Measurements from ENCODE around the gene STXBP5. TPM values are rescaled to one million over a fixed set of nuclear protein-coding genes. Genes with fewer than 3 reads are reported as not detected.
A peak's percentile ranks its signal among the peaks of the same experiment; 100 is the strongest.
"Not testable (repeated sequence)": the region's sequence is repeated elsewhere in the genome, so short reads cannot be mapped to it uniquely, and the experiment has no call there.

STXBP5 gene
- total RNA-seq, 1 donor from 2014 or later: 26.9 TPM

DNA sequence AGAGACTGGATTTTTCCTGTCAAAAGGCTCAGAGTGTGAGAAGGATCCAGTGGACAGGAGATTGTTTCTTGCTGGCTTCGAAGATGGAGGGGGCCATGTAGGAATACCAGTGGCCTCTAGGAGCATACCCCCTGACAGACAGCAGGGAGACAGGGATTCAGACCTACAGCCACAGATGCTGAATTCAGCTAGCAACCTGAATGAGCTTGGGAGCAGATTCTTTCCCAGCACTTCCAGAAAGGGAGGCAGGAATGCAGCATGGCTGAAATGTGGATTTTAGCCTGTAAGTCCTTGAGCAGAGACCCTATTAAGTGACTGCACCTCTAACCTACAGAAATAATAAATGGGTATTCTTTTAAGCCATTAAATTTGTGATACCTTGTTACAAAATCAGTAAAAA is 44.6 kb downstream of the STXBP5 start:
- H3K9me3 Mint-ChIP-seq (ENCODE audit: unreplicated experiment): no peaks in the 10 kb centered on the region
- DNase-seq (ENCODE audit: low spot score): no peak
- H3K36me3 Mint-ChIP-seq (ENCODE audit: low read depth, unreplicated experiment): peaks cover 48% of the 10 kb centered on the region
- TF ChIP-seq, protein P1, sequence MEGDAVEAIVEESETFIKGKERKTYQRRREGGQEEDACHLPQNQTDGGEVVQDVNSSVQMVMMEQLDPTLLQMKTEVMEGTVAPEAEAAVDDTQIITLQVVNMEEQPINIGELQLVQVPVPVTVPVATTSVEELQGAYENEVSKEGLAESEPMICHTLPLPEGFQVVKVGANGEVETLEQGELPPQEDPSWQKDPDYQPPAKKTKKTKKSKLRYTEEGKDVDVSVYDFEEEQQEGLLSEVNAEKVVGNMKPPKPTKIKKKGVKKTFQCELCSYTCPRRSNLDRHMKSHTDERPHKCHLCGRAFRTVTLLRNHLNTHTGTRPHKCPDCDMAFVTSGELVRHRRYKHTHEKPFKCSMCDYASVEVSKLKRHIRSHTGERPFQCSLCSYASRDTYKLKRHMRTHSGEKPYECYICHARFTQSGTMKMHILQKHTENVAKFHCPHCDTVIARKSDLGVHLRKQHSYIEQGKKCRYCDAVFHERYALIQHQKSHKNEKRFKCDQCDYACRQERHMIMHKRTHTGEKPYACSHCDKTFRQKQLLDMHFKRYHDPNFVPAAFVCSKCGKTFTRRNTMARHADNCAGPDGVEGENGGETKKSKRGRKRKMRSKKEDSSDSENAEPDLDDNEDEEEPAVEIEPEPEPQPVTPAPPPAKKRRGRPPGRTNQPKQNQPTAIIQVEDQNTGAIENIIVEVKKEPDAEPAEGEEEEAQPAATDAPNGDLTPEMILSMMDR (IDR thresholded peaks at IDR 0.05; ENCODE audit: unreplicated experiment): no peak
- H3K27ac Mint-ChIP-seq (ENCODE audit: unreplicated experiment): no peak overlapping the region
- H3K4me3 Mint-ChIP-seq (ENCODE audit: unreplicated experiment): no peak overlapping the region
- peaks cover 16% of the 10 kb centered on the region for H3K4me1 Mint-ChIP-seq (ENCODE audit: unreplicated experiment)
- no peaks in the 10 kb centered on the region for H3K27me3 Mint-ChIP-seq (ENCODE audit: unreplicated experiment)

DNA sequence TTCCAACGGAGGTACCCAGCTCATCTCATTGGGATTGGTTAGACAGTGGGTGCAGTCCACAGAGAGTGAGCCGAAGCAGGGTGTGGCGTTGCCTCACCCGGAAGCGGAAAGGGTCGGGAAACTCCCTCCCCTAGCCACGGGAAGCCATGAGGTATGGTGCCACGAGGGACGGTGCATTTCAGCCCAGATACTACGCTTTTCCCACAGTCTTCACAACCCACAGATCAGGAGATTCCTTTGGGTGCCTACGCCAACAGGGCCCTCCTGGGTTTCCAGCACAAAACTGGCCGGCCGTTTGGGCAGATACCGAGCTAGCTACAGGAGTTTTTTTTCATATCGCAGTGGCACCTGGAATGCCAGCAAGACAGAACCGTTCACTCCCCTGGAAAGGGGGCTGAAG is 46.9 kb downstream of the STXBP5 start:
- peaks cover 14% of the 10 kb centered on the region for H3K4me1 Mint-ChIP-seq (ENCODE audit: unreplicated experiment)
- H3K9me3 Mint-ChIP-seq (ENCODE audit: unreplicated experiment): no peaks in the 10 kb centered on the region
- peaks cover 58% of the 10 kb centered on the region for H3K36me3 Mint-ChIP-seq (ENCODE audit: low read depth, unreplicated experiment)
- H3K27me3 Mint-ChIP-seq (ENCODE audit: unreplicated experiment): peaks cover 6% of the 10 kb centered on the region
- TF ChIP-seq, protein P1 (IDR thresholded peaks at IDR 0.05; ENCODE audit: unreplicated experiment): no peak
- H3K4me3 Mint-ChIP-seq (ENCODE audit: unreplicated experiment): peak overlapping the region; percentile 79
- no peak overlapping the region for H3K27ac Mint-ChIP-seq (ENCODE audit: unreplicated experiment)
- no peak for DNase-seq (ENCODE audit: low spot score)

DNA sequence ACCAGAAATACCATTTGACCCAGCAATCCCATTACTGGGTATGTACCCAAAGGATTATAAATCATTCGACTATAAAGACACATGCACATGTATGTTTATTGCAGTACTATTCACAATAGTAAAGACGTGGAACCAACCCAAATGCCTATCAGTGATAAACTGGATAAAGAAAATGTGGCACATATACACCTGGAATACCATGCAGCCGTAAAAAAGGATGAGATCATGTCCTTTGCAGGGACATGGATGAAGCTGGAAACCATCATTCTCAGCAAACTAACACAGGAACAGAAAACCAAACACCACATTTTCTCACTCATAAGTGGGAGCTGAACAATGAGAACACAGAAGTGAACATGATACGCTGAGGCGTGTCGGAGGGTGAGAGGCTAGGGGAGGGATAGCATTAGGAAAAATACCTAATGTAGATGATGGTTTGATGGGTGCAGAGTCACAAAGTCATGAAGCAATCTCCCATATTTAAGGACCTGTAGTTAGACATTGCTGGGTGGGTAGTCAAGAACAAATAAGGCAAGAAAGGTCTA is 50.8 kb downstream of the STXBP5 start:
- H3K4me3 Mint-ChIP-seq (ENCODE audit: unreplicated experiment): not testable (repeated sequence)
- peaks cover 13% of the 10 kb centered on the region for H3K4me1 Mint-ChIP-seq (ENCODE audit: unreplicated experiment)

DNA sequence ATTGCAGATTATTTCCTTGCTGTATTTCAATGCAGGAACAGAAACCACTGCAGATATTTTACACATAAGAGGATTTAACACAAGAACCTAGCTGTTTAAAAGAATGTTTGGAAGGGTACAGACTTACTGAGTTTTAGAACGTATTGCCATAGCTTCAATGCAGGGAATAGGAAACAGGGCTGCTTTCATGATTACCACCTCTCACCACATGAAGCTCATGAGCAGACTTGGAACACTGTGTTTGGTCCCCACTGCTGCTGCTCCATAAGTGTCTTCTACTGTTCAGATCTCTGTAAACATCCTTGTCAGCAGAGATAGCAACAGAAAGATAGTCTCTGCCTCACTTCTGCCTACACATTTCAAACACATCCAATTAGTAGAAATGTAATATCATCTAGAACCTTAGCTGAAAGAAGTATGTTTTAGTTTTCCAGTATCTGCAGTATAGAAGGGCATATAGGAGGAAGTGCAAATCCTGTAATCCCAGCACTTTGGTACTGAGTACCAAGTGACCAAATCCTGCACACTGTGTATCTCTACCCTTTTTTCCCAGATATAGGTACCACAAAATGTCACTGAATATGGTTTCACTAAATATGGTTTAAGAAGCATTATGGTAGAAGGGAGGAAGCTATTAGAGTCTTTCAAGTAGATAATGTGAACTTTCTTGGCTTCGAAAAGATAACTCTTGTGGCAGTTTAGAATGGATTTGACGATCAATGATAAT is 51.9 kb downstream of the STXBP5 start:
- DNase-seq (ENCODE audit: low spot score): no peak
- H3K4me1 Mint-ChIP-seq (ENCODE audit: unreplicated experiment): peaks cover 13% of the 10 kb centered on the region
- peaks cover 6% of the 10 kb centered on the region for H3K27me3 Mint-ChIP-seq (ENCODE audit: unreplicated experiment)
- H3K9me3 Mint-ChIP-seq (ENCODE audit: unreplicated experiment): no peaks in the 10 kb centered on the region
- TF ChIP-seq, protein P1 (IDR thresholded peaks at IDR 0.05; ENCODE audit: unreplicated experiment): no peak
- no peak overlapping the region for H3K4me3 Mint-ChIP-seq (ENCODE audit: unreplicated experiment)
- peaks cover 32% of the 10 kb centered on the region for H3K36me3 Mint-ChIP-seq (ENCODE audit: low read depth, unreplicated experiment)
- H3K27ac Mint-ChIP-seq (ENCODE audit: unreplicated experiment): no peak overlapping the region

More for the DNA sequence above, 50.8 kb downstream of the STXBP5 start:
- not testable (repeated sequence) for H3K9me3 Mint-ChIP-seq (ENCODE audit: unreplicated experiment); DNase-seq (ENCODE audit: low spot score); H3K27ac Mint-ChIP-seq (ENCODE audit: unreplicated experiment); H3K27me3 Mint-ChIP-seq (ENCODE audit: unreplicated experiment)
- H3K36me3 Mint-ChIP-seq (ENCODE audit: low read depth, unreplicated experiment): peaks cover 43% of the 10 kb centered on the region

DNA sequence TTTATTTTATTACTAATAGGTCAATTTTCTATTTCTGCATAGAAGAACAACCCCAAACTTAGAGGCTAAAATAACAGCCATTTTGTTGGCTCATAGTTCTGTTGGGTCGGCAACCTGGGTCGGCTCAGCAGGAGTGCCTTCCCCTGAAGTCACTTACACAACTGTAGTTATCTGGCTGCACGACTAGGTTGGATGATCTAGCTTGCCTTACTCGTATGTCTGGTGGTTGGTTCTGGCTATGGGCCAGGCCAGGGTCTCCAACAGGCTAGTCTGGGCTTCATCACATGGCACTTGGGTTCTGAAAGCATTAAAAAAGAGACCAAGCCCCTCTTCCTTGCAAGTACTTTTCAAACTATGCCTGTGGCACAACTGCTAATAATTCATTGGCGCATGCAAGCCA is 53.5 kb downstream of the STXBP5 start:
- no peaks in the 10 kb centered on the region for H3K9me3 Mint-ChIP-seq (ENCODE audit: unreplicated experiment)
- H3K27me3 Mint-ChIP-seq (ENCODE audit: unreplicated experiment): peaks cover 6% of the 10 kb centered on the region
- TF ChIP-seq, protein P1 (IDR thresholded peaks at IDR 0.05; ENCODE audit: unreplicated experiment): no peak
- H3K4me1 Mint-ChIP-seq (ENCODE audit: unreplicated experiment): peaks cover 7% of the 10 kb centered on the region
- no peak overlapping the region for H3K4me3 Mint-ChIP-seq (ENCODE audit: unreplicated experiment)
- no peak for DNase-seq (ENCODE audit: low spot score)
- no peak overlapping the region for H3K27ac Mint-ChIP-seq (ENCODE audit: unreplicated experiment)
- peaks cover 17% of the 10 kb centered on the region for H3K36me3 Mint-ChIP-seq (ENCODE audit: low read depth, unreplicated experiment)
